Upper lobe of left lung (tissue), 4 donors: ENCODE measurements around the gene CMPK1.

Source experiments
- CTCF ChIP-seq, 6 experiments: fragments of 450-650 bp in 4 of 6; fragments of 200-600 bp in 2 of 6; sonication (generic) in 2 of 6; IDR thresholded peaks; one replicate each; pipeline ENCODE4 v1.5.1; 2016 to 2019; ENCODE audit warnings: antibody characterized with exemption in 6 of 6
- POLR2A ChIP-seq, 4 donors: fragments of 450-650 bp; IDR thresholded peaks; one replicate each; pipeline ENCODE4 v1.5.1; 2016 to 2017; ENCODE audit warnings: antibody characterized with exemption in 4 of 4, mild to moderate bottlenecking in 2 of 4

- TF ChIP-seq CTCF (IDR thresholded peaks at IDR 0.05), result no peak
- TF ChIP-seq POLR2A (IDR thresholded peaks at IDR 0.05), result no peak
Measured at GRCh38 chr1:47416319-47417169, 83.0 kb downstream of the CMPK1 start.
